Umbilical cord (tissue), 2 donors: ENCODE measurements around the gene OSBPL3. TPM values are rescaled to one million over a fixed set of nuclear protein-coding genes. Genes with fewer than 3 reads are reported as not detected.

Experiments
- DNase-seq: peaks from one replicate; pipeline ENCODE4 v3.0.0-alpha.2; 2015; ENCODE audit warnings: low spot score
- total RNA-seq: library from RNA; depleted of rRNA; stranded (reverse); fragments of >200 nt; gene quantifications from one replicate; pipeline ENCODE4 v1.2.3, GENCODE V29; 2014; ENCODE audit warnings: low replicate concordance; ENCODE audit not compliant: insufficient read depth

Gene OSBPL3
- total RNA-seq, 1 donor from 2014 or later = 24.6 TPM

- DNase-seq = no peak
These were observed 149.4 kb downstream of the OSBPL3 start for GRCh38 chr7:24830440-24831050.

DNA sequence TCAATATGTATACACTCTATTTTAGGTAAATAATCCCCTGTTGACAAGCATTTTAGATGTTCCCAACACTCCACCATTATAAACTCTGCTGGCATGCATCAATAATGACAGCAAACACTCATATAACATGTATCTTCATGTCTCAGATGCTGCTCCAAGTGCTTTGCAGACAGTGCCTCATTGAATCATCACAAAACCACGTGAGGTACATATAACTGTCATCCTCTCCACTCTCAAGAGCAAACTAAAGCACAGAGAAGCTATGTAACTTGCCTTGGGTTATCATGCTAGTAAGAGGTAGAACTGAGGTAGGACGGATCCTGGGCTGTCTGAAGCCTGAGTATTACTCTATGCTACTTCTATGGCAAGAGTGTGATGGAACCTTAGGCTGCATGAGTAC, 150.2 kb downstream of the OSBPL3 start:
- peak; percentile 87 for DNase-seq

DNA sequence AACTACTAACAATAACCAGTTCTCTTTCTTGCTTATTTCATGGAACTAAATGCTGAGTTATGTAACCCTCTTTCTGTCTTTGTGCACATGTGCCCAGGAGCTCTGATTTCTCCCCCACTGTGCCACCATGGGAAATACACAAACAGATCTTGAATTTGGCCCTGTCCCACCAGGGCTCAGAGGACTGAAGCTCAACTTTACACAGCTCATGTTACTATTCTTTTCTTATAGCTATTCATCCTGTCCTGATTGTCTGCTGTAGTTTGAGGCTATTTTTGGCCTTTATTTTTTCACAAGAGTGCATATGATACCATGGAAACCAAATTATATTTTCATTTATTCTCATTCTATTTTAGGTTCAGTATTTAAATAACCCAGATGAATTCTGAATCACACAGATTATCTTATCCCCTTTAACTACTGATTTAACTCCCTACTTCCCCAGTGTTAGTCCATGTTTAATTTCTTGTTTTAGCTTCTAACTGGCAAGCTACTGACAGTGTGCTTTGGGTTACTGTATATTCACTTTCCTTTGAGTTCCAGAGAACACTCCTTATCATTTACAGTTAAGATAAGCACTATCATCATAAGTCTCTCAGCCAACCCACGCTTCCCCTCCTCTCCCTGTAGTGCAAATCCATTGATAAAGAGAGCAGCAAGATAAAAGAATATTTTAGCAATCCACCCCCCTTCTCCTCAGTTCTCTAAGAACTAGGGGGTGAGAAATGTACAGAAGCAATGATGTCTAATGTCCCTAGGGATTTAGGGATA, 150.9 kb downstream of the OSBPL3 start:
- DNase-seq = peak; percentile 82

GRCh38 chr7:24827589-24827988, 152.4 kb downstream of the OSBPL3 start:
- DNase-seq = no peak

DNA sequence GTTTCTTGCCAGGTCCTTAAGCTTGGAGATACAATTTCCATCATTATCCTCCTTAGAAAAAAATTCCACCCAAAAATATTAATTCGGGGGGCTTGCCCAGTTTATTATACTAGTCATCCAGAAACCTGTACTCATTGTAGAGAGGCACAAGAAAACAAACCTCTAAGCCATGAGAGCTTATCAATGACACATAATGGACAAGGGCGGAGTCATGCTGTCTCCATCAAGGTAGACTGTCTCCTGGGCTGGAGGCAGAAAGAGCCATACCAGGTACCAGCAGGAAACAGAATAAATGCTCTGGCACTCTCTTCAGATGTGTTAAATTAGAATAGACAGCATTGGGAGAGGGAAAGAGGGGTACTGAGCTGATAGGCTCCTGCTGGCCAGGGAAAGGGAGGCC, 153.0 kb downstream of the OSBPL3 start:
- DNase-seq = no peak

- DNase-seq = no peak
These were observed 153.3 kb downstream of the OSBPL3 start for GRCh38 chr7:24826662-24827020.

GRCh38 chr7:24825931-24826661, 153.9 kb downstream of the OSBPL3 start:
- DNase-seq = peak; percentile 48

- peak; percentile 47 for DNase-seq
These were observed 154.6 kb downstream of the OSBPL3 start for GRCh38 chr7:24825381-24825794.

DNA sequence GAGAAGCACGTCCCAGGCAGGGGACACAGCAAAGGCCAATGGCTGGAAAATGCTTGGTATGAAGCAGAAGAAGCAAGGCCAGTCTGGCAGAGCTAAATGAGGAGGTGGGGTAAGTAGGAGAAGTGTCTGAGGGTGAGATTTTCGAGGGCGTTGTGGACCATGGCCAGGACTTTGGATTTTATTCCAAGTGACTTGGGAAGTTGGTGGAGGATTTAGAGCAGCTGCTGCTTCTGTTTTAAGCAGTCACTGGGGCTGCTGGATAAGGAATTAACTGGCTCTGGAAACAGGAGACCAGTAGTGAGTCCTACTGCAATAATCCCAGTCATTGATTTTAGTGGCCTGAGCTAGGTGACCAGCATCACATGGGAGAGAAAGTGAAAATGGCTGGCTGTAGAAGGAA, 155.1 kb downstream of the OSBPL3 start:
- DNase-seq = peak; percentile 48

DNA sequence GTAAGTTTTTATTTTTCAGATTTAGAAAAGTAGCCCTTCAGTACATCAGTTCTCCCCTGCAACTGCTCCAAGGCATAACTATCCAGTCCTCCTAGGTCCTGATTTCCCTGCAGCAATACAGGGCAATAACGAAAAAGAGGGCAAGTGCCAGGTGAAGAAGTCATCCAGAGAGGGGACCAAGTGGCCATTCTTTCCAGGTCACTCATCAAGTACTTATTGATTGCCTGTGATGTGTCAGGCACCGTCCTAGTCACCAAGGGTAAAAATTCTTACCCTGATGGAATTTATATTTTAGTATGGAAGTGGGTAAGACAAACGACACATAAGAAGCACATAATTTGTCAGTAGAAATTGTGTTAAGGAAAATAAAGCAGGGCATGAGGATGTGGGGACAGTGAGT, 155.6 kb downstream of the OSBPL3 start:
- no peak for DNase-seq

- DNase-seq = no peak
These were observed 158.3 kb downstream of the OSBPL3 start for GRCh38 chr7:24821754-24822054.

DNA sequence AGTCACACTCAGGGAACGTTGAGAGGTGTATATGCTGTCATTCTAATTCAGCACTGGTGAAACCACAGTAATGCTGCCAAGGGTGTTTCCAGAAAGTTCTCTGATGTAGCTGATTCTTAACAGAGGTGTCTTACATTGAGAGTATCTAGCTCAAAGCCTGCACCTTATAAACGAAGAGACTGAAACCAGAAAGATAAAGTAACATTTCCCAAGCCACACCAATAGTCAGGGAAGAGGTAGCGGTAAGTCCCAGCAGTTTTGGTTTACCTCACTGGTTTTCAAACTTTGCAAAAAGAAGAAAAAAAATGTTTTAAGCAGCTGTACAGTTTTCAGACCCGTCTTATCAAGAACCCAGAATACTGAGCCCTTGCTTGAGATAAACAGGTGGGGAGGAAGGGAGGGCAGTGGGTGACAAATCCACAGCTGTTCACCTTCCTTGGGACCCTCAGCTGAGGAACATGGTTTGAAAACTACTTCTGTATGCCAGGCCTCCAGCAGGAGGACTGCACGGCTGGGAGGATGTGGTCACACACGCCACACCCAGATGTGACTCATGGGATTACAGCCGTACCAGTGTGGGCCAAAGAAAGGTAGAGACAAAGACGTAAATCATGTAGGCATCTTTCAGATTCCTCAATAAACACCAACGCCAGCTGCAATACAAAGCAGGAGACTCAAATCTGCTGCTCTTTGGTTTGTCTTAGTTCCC, 158.8 kb downstream of the OSBPL3 start:
- DNase-seq = peak; percentile 80

- DNase-seq = no peak
These were observed 159.3 kb downstream of the OSBPL3 start for GRCh38 chr7:24820730-24821044.

DNA sequence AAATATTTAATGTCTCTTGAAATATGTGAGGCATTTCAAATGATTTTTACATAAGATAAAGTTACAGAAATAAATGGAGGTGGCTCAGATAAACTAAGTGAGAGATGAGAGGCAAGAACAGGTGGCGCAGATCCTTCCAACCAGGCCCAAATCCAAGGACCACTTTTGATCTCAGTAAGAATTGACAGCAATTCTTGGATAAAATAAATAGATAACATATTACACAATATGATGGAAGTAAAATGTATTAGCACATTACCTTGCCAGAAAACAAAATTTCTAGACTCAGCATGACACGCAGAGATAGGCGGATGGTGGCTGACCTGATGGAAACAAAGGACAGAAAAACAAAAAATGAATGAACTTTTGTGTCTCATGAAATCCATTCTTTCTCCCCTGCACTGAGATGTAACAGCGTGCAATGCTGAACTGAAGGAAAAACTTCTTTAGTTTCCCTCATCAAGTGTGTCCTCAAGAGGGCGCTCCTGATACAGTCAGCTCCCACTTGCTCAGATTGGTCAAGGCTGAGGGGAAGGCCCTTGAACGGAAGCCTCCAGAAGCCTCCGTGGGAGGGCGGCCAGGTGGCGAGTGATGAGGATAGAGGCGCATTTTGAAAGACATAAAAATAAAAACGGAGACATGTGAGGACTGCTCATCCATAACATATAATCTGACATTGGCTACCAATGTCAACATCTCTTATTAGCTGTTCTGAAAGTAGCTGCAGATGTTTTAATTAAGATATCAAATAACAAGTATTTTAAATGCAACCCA, 159.9 kb downstream of the OSBPL3 start:
- DNase-seq = peak; percentile 87

DNA sequence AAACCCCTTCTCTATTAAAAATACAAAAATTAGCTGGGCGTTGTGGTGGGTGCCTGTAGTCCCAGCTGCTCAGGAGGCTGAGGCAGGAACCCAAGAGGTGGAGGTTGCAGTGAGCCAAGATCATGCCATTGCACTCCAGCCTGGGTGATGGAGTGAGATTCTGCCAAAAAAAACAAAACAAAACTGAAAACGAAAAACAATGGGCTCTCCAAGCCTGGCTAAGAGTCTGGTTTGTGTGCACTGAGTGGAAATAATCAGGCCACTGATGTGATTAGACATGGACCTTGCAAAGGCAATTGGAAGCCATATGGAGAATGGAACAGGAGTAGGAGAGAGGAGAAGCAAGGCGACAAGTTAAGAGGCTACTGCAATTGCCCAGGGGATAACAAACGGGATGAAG, 162.6 kb downstream of the OSBPL3 start:
- no peak for DNase-seq

DNA sequence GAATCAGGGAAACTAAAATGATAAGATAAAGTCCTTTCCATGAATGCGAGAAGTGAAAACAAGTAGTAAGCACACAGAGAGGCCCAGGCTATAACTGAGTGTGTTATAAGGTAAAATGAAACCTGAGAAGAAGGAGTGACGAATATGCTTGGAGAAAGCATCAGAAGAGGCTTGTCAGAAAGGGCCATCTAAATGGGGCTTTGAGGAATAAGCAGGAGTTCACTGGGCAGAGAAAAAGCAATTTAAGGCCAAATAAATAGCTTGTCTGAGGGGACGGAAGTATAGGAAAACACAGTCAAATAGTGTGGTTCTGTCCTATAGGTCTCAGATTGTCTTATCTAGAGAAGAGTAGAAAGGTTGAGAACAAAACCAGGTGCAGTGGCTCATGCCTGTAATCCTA, 163.1 kb downstream of the OSBPL3 start:
- no peak for DNase-seq

- DNase-seq = peak; percentile 49
These were observed 167.6 kb downstream of the OSBPL3 start for GRCh38 chr7:24812305-24812945.

- DNase-seq = no peak
These were observed 171.5 kb downstream of the OSBPL3 start for GRCh38 chr7:24808518-24808917.

DNA sequence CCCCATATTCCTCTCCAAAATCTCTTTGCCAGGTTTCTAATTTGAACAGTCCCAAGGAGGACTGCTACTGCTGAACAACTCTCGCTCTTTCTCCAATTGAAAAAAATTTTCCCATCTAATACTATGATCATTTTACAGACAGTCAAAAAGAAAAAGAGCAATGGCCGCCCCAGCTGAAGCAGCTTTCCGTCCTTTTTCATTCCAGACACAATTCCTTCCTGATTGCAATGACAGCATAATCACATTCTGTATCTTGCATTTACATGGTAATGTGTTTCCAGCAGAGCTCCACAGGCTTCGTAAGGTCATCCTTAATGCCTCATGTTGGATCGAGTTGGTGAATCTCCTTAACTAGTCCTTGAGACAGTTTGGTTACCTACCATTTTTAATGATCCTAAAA, 177.7 kb downstream of the OSBPL3 start:
- no peak for DNase-seq

DNA sequence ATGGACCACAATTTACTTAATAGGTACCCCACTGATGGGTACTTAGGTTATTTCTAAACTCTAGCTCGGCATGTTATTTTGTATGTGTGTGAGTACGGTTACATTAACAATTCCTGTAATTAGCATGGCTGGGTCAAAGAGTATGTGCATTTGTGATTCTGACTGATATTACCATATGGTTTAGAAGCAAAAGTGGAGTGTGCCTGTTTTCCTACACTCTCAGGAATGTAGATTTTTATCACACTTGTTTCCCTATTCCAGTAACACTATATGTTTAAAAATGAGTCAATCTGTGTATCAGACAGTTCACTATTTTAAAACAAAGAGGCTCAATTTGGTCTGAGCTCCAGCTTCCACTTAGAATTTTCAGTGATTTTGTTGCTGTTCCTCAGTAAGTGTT, 178.1 kb downstream of the OSBPL3 start:
- no peak for DNase-seq

DNA sequence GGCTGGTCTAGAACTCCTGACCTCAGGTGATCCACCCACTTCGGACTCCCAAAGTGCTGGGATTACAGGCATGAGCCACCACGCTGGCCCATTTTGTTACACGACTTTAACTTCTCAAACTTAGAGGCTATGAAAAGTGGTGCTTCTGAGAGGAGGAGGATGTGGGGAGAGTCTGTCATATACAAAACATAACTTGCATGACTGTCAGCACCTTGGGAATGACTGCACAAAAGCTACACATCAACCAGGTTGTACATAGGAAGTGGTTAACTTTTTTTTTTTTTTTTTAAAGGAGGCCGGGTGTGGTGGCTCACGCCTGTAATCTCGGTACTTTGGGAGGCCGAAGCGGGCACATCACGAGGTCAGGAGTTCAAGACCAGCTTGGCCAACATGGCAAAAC, 179.3 kb downstream of the OSBPL3 start:
- DNase-seq = no peak
